ENCODE results near the gene SLC6A6. TPM values are rescaled to one million over a fixed set of nuclear protein-coding genes. Genes with fewer than 3 reads are reported as not detected.

Gene SLC6A6
- total RNA-seq, 1 experiment from 2014 or later = 72.6 TPM

DNA sequence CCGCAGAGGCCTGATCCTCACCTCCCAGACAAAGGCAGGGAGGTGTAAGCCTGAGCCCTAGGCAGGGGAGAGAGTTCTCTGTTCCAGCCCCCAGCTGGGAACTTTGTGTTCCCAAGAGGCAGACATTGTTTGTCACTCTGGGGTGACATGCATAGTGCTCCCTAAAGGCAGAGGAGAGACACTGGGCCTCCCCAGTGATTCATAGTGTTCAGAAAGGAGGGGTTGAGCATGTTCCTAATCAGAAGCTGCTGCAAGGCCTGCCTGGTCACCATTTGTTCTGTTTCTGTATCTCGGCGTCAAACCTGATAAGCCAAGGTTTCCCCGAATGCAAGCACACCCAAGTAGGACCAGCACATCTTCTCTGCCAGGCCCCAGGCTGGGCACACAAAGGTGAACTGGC lies 24.0 kb upstream of the SLC6A6 start:
- H3K23ac ChIP-seq (ENCODE audit: insufficient read length, low read depth, low read length) = no peak overlapping the region
- H3K4me2 ChIP-seq (ENCODE audit: insufficient read depth, insufficient read length, low read length) = no peak overlapping the region
- no peak overlapping the region for H2AFZ ChIP-seq (ENCODE audit: low read length)
- no peak overlapping the region for H2BK20ac ChIP-seq (ENCODE audit: low read depth, low read length, poor library complexity, severe bottlenecking)
- H3K14ac ChIP-seq (ENCODE audit: insufficient read depth, low read length) = no peak overlapping the region
- no peaks in the 10 kb centered on the region for H3K27me3 ChIP-seq (ENCODE audit: insufficient read depth, low read length)
- no peaks in the 10 kb centered on the region for H3K23me2 ChIP-seq (ENCODE audit: insufficient read length, low read depth, low read length, poor library complexity, severe bottlenecking)
- H3K9ac ChIP-seq (ENCODE audit: extremely low read depth, insufficient read length, low read length) = no peak overlapping the region
- H2AK5ac ChIP-seq (ENCODE audit: insufficient read length, low read length) = no peak overlapping the region
- H3K18ac ChIP-seq (ENCODE audit: insufficient read length, low read depth, low read length) = no peak overlapping the region
- no peak overlapping the region for H3K4me3 Mint-ChIP-seq
- H3K36me3 Mint-ChIP-seq (ENCODE audit: insufficient read depth in 1 of 3, low read depth in 3 of 3) = no peaks in the 10 kb centered on the region; a peak in 1 of 7 replicates
- H3K27ac Mint-ChIP-seq = no peak overlapping the region
- TF ChIP-seq, protein P1, sequence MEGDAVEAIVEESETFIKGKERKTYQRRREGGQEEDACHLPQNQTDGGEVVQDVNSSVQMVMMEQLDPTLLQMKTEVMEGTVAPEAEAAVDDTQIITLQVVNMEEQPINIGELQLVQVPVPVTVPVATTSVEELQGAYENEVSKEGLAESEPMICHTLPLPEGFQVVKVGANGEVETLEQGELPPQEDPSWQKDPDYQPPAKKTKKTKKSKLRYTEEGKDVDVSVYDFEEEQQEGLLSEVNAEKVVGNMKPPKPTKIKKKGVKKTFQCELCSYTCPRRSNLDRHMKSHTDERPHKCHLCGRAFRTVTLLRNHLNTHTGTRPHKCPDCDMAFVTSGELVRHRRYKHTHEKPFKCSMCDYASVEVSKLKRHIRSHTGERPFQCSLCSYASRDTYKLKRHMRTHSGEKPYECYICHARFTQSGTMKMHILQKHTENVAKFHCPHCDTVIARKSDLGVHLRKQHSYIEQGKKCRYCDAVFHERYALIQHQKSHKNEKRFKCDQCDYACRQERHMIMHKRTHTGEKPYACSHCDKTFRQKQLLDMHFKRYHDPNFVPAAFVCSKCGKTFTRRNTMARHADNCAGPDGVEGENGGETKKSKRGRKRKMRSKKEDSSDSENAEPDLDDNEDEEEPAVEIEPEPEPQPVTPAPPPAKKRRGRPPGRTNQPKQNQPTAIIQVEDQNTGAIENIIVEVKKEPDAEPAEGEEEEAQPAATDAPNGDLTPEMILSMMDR (conservative IDR thresholded peaks at IDR 0.05) = no peak
- H2BK120ac ChIP-seq (ENCODE audit: low read depth, low read length, poor library complexity, severe bottlenecking) = no peak overlapping the region
- no CpG with 5 or more reads among the region's 4 CpGs for WGBS (ENCODE audit: extremely low coverage, insufficient read length, low lambda C conversion rate)
- peaks cover 12 to 13% of the 10 kb centered on the region in 2 experiments for H3K4me1 Mint-ChIP-seq
- H3K9me3 ChIP-seq (ENCODE audit: control insufficient read depth, low read depth, low read length) = no peaks in the 10 kb centered on the region
- H3K79me1 ChIP-seq (ENCODE audit: insufficient read depth, low read depth, low read length, poor library complexity, severe bottlenecking) = no peaks in the 10 kb centered on the region
- H4K20me1 ChIP-seq (ENCODE audit: control insufficient read depth, insufficient read depth, insufficient read length) = peaks cover 2% of the 10 kb centered on the region
- no peak for DNase-seq
- H4K8ac ChIP-seq (replicated peaks; ENCODE audit: insufficient read length, low read depth, low read length) = no peak overlapping the region
- no peak overlapping the region for H3K56ac ChIP-seq (ENCODE audit: insufficient read length, low read depth, low read length)
- H2BK12ac ChIP-seq (ENCODE audit: insufficient read length, low read depth, low read length) = no peak overlapping the region
- no peak overlapping the region for H2BK5ac ChIP-seq (ENCODE audit: insufficient read length, low read length)
- no peak overlapping the region for H4K91ac ChIP-seq (ENCODE audit: insufficient read length, low read depth, low read length)
- no peak overlapping the region for H2BK15ac ChIP-seq (ENCODE audit: low read depth, low read length)
- no peaks in the 10 kb centered on the region for H3K4me1 ChIP-seq (ENCODE audit: insufficient read depth, low read length)
- H3K4ac ChIP-seq (ENCODE audit: low read depth, low read length) = no peak overlapping the region
- peaks cover 0 to 4% of the 10 kb centered on the region in 2 experiments; a peak in 2 of 5 replicates for H3K9me3 Mint-ChIP-seq
- no peak overlapping the region for H3T11ph ChIP-seq (ENCODE audit: low read length)
- no peak overlapping the region for H4K5ac ChIP-seq (ENCODE audit: insufficient read length, low read depth, low read length)
- H3K27ac ChIP-seq (ENCODE audit: insufficient read length, low read depth, low read length) = no peak overlapping the region
- no peaks in the 10 kb centered on the region for H3K79me2 ChIP-seq (ENCODE audit: insufficient read depth, low read length)
- peaks cover 16% of the 10 kb centered on the region for H3K27me3 Mint-ChIP-seq (ENCODE audit: low read depth)

All from H9 (cell line).